Sigmoid colon (tissue), 4 donors: ENCODE data around the gene MYO15B.

ENCODE experiments used
- EP300 ChIP-seq, 4 donors: sonication (generic); formaldehyde crosslinking; IDR thresholded peaks; one replicate each; pipeline ENCODE4 v1.6.1; 2017; ENCODE audit warnings: antibody characterized with exemption in 4 of 4
- POLR2A ChIP-seq, 2 donors: fragments of 450-650 bp; IDR thresholded peaks; one replicate each; pipeline ENCODE4 v1.6.1; 2016; ENCODE audit warnings: antibody characterized with exemption in 2 of 2, mild to moderate bottlenecking in 2 of 2, moderate library complexity in 2 of 2
- POLR2AphosphoS5 ChIP-seq, 4 donors: sonication (generic); formaldehyde crosslinking; IDR thresholded peaks; one replicate each; pipeline ENCODE4 v1.6.1; 2017; ENCODE audit warnings: antibody characterized with exemption in 4 of 4
- TF ChIP-seq, protein P1 (sequence below), 4 experiments: fragments of 450-650 bp in 3 of 4; fragments of 200-600 bp in 1 of 4; IDR thresholded peaks; one replicate each; pipeline ENCODE4 v1.5.1; 2016 to 2019; ENCODE audit warnings: antibody characterized with exemption in 4 of 4, mild to moderate bottlenecking in 3 of 4, moderate library complexity in 2 of 4

DNA sequence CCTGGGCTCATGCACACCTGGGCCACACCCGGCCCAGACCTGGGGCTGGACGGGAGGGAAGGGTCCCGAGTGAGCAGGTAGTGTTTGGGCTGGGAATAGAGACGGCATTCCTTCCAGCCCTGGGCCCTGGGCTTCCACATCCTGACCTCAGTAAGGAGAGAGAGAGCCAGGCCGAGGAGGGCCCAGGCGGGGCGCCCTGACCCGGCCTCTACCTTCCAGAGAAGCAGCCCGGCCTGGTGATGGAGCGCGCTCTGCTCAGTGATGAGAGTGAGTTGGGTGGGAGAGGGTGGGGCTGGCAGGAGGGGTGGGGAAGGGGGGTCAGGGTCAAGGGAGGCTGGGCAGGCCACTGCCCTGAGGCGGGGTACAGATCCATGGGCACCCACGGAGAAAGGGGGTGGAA, 13.6 kb upstream of the MYO15B start:
- TF ChIP-seq, protein P1, sequence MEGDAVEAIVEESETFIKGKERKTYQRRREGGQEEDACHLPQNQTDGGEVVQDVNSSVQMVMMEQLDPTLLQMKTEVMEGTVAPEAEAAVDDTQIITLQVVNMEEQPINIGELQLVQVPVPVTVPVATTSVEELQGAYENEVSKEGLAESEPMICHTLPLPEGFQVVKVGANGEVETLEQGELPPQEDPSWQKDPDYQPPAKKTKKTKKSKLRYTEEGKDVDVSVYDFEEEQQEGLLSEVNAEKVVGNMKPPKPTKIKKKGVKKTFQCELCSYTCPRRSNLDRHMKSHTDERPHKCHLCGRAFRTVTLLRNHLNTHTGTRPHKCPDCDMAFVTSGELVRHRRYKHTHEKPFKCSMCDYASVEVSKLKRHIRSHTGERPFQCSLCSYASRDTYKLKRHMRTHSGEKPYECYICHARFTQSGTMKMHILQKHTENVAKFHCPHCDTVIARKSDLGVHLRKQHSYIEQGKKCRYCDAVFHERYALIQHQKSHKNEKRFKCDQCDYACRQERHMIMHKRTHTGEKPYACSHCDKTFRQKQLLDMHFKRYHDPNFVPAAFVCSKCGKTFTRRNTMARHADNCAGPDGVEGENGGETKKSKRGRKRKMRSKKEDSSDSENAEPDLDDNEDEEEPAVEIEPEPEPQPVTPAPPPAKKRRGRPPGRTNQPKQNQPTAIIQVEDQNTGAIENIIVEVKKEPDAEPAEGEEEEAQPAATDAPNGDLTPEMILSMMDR (IDR thresholded peaks at IDR 0.05), result no peak
- TF ChIP-seq POLR2A (IDR thresholded peaks at IDR 0.05) (no peak), POLR2AphosphoS5 (IDR thresholded peaks at IDR 0.05) (no peak), EP300 (IDR thresholded peaks at IDR 0.05) (no peak)
